SJCRH30 (cell line): Measurements from ENCODE around the gene NXPH3. TPM values are rescaled to one million over a fixed set of nuclear protein-coding genes. Genes with fewer than 3 reads are reported as not detected.
A peak's percentile ranks its signal among the peaks of the same experiment; 100 is the strongest.

ENCODE experiments used
- DNase-seq, 2 experiments: peaks; one replicate each; pipeline ENCODE4 v3.0.0-alpha.2; 2015 to 2020
- H3K27ac ChIP-seq: fragments of 250-450 bp; sonication (Bioruptor Pico); 2 replicates; pipeline ENCODE4 v1.5.1; 2020; ENCODE audit warnings: mild to moderate bottlenecking, moderate library complexity
- H3K27me3 ChIP-seq: fragments of 250-450 bp; sonication (Bioruptor Pico); 2 replicates; pipeline ENCODE4 v1.5.1; 2020; ENCODE audit warnings: mild to moderate bottlenecking, moderate library complexity
- H3K36me3 ChIP-seq: fragments of 250-450 bp; sonication (Bioruptor Pico); 2 replicates; pipeline ENCODE4 v1.5.1; 2020; ENCODE audit warnings: mild to moderate bottlenecking, moderate library complexity
- H3K4me1 ChIP-seq: fragments of 250-450 bp; sonication (Bioruptor Pico); 2 replicates; pipeline ENCODE4 v1.5.1; 2020; ENCODE audit warnings: mild to moderate bottlenecking, moderate library complexity
- H3K4me3 ChIP-seq: fragments of 250-450 bp; sonication (Bioruptor Pico); 2 replicates; pipeline ENCODE4 v1.5.1; 2020; ENCODE audit warnings: mild to moderate bottlenecking, moderate library complexity
- H3K9me3 ChIP-seq: fragments of 250-450 bp; sonication (Bioruptor Pico); replicated peaks from 2 replicates; pipeline ENCODE4 v1.5.1; 2020; ENCODE audit warnings: mild to moderate bottlenecking, moderate library complexity
- total RNA-seq: library from RNA; depleted of rRNA; stranded (reverse); fragments of >200 nt; shearing (Covaris generic); gene quantifications from 2 replicates; pipeline ENCODE4 v1.2.3, GENCODE V29; 2014; rRNA removed

NXPH3 gene
- total RNA-seq: 1.0 and 1.2 TPM in 2 replicates

DNA sequence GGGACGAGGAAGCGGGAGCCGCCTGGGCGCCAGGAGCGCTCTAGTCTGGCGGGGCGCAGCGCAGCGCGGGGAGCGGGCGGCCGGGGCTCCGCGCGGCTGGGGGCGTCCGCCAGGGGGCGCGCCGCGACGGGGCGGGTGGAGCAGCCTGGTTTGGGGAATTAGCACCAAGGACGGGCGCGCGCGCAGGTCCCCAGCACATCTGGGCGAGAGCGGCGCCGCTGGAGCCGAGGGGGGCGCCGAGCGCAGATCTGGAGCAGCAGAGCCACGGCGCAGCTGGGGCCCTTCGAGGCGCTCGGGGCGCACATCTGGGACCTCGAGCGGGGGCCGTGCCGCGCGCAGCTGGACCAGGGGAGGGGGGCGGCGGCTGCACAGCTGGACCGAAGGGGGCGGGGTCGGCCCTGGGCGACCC, at the start of gene NXPH3:
TSS of gene NXPH3 (plus strand) at position 193 of the 409 bp plus-strand sequence. CDS start 349 bp downstream, outside the sequence.
- Histone ChIP-seq H3K9me3 (no peaks in the 10 kb centered on the region), H3K4me3 (peak within 1 kb of the TSS; percentile 59), H3K4me1 (no peaks in the 10 kb centered on the region), H3K27me3 (peaks cover 12% of the 10 kb centered on the region; the same call in 1 of the 2 replicates), H3K36me3 (no peaks in the 10 kb centered on the region), H3K27ac (no peak within 1 kb of the TSS)
- DNase-seq: peak; percentile 65 to 75

DNA sequence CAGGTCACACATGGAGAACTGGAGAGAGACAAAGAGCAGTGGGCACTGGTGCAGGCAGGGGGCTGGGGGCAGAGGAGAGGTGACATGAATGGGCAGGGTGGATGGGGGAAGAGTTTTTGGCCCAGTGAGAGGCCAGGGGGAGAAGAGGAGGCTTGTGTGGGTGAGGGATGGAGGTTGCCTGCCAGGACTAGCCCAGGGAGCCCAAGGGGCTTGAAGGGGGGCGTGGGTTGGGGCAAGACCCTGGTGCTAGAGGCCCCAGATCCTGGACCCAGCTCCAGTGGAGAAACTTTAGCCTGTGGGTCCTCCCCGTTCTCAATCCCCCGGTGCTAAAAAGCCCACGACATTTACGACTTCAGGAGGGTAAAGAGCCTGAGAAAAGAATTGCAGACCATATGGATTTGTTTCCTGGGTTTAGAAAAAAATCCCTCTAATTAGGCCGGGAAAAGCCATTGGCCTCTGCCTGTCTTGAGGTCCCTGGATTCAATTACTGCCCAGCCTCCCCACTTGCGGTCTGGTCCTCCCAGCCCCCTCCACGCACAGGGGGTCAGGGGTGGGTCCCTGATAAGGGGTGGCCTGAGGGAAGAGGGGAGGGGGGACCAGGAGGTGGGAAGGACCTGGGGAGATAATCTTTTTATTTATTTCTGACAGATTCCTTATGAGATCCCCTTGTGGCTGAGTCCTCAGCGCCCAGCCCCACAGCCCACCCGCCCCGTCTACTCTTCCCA, 47.6 kb upstream of the NXPH3 start:
- DNase-seq: peak in 1 of 2 experiments; percentile 30
- Histone ChIP-seq H3K4me3 (no peak overlapping the region), H3K4me1 (peaks cover 28% of the 10 kb centered on the region), H3K9me3 (no peaks in the 10 kb centered on the region), H3K36me3 (no peaks in the 10 kb centered on the region), H3K27me3 (no peaks in the 10 kb centered on the region), H3K27ac (no peak overlapping the region)

DNA sequence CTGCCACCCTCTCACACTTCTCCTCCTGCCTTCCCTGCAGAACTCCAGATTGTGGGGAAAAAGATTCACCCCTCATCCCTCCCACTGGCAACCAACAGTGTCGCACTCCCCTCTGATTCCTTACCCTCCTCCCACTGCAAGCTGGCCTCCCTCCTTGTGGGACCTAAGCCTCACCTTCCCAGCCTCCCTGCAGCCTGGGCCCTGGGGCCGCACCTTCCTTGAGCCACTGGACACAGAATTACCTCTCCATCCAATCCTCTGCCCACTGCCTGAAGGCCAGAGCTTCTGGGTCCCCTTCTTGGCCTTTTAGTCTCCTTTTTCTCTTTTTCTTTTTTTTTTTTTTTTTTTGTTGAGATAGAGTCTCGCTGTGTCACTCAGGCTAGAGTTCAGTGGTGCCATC, 46.7 kb upstream of the NXPH3 start:
- no peak overlapping the region for H3K27ac ChIP-seq
- no peak overlapping the region for H3K4me3 ChIP-seq
- peaks cover 22% of the 10 kb centered on the region for H3K4me1 ChIP-seq
- no peak for DNase-seq
- H3K36me3 ChIP-seq: no peaks in the 10 kb centered on the region
- H3K9me3 ChIP-seq: no peaks in the 10 kb centered on the region
- H3K27me3 ChIP-seq: no peaks in the 10 kb centered on the region

DNA sequence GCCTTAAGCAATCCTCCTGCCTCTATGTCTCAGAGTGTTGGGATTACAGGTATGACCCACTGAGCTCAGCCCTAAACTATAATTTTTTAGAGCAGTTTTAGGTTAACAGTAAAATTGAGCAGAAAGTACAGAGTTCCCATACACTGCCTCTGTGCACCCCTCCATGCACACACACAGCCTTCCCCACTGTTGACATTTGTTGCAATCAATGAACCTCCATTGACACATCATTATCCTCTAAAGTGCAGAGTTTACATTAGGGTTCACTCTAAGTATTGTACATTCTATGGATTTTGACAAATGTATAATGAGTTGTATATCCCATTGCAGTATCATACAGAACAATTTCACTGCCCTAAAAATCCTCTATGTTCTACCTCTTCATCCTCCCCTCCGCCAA, 45.6 kb upstream of the NXPH3 start:
- no peak overlapping the region for H3K27ac ChIP-seq
- no peak overlapping the region for H3K4me3 ChIP-seq
- DNase-seq: no peak
- no peaks in the 10 kb centered on the region for H3K27me3 ChIP-seq
- no peaks in the 10 kb centered on the region for H3K36me3 ChIP-seq
- H3K9me3 ChIP-seq: no peaks in the 10 kb centered on the region
- peaks cover 10% of the 10 kb centered on the region for H3K4me1 ChIP-seq

DNA sequence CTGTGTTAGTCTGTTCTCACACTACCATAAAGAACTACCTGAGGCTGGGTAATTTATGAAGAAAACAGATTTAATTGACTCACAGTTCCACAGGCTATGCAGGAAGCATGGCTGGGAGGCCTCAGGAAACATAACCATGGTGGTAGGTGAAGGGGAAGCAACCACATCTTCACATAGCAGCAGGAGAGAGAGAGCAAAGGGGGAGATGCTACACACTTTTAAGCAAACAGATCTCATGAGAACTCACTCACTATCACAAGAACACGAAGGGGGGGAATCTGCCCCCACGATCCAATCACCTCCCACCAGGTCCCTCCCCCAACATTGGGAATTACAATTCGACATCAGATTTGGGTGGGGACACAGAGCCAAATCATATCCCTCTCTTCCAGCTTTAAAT, 31.8 kb upstream of the NXPH3 start:
- Histone ChIP-seq H3K9me3 (no peaks in the 10 kb centered on the region; the same call in 1 of the 2 replicates), H3K27ac (no peak overlapping the region), H3K4me3 (no peak overlapping the region), H3K4me1 (peaks cover 43% of the 10 kb centered on the region), H3K36me3 (no peaks in the 10 kb centered on the region), H3K27me3 (no peaks in the 10 kb centered on the region)
- DNase-seq: no peak

DNA sequence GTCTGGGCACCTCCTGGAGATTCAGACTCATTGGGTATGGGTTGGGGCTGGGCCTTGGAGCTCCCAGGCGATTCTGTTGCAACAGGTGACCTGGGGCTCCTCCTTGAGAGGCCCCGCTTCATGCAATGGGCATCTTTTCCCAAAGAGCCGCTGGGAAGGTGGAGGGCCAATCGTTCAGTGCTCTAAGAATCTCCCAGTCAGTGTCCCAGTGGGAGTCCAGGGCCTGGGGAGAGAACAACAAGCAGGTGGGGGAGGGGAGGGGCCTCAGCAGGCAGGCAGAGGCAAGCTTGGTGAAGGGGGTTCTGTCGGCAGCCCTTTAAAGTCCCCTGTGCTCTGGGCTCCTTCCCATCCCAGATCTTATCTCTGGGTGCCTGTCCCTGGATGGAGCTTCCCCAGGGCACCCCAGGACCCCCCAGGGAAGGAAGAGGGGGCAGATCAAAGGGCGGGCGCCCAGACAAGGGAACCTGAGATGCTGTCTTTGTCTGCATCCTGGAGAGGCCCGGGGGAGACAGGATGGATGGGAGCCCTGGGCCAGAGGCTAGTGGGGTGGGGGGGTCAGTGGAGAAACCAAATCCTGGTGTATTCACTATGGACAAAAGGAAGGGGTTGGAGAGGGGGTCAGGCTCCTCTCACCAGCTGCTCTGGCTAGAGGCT, 30.5 kb upstream of the NXPH3 start:
- Histone ChIP-seq H3K27me3 (no peaks in the 10 kb centered on the region), H3K9me3 (no peaks in the 10 kb centered on the region; the same call in 1 of the 2 replicates), H3K4me1 (peaks cover 47% of the 10 kb centered on the region), H3K36me3 (no peaks in the 10 kb centered on the region), H3K4me3 (no peak overlapping the region; the same call in 1 of the 2 replicates), H3K27ac (peak overlapping the region; percentile 74)
- peak; percentile 48 to 56 for DNase-seq

DNA sequence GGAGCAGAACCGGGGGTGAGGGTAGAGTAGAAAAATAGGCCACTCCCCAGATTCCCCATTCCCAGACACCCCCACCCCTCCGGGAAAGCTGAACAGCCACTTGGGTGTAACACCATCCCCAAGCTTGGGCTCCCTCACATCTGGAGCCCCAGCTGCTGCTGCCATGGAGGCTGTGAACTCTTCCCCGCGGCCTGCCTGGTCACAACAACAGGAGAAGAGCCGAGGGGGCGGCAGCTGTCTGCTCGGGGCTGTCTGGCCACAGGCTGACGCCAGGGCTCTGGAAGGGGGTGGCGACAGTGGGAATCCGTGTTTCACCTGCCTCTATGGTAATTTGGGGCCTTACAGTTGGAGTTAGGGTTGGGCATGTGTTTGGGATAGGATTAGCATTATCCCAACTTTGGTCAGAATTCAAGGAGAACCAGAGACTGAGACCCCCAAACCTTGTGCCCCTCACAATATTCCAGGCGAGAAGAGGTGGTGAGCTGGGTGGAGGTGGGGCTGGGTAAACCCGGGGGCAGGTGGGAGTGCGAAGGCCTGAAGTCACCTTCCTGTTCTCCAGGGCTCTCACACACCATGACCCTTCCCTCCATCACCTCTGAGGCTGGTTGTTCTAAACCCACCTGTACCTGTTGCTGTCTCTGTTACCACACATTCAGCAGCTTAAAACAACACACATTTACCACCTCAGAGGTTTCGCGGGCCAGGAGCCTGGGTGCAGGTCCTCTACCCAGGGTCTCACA, 29.7 kb upstream of the NXPH3 start:
- Histone ChIP-seq H3K9me3 (no peaks in the 10 kb centered on the region; the same call in 1 of the 2 replicates), H3K36me3 (no peaks in the 10 kb centered on the region), H3K27ac (peak overlapping the region; percentile 74), H3K4me3 (no peak overlapping the region; the same call in 1 of the 2 replicates), H3K4me1 (peaks cover 53% of the 10 kb centered on the region), H3K27me3 (no peaks in the 10 kb centered on the region)
- DNase-seq: peak; percentile 90 to 93

DNA sequence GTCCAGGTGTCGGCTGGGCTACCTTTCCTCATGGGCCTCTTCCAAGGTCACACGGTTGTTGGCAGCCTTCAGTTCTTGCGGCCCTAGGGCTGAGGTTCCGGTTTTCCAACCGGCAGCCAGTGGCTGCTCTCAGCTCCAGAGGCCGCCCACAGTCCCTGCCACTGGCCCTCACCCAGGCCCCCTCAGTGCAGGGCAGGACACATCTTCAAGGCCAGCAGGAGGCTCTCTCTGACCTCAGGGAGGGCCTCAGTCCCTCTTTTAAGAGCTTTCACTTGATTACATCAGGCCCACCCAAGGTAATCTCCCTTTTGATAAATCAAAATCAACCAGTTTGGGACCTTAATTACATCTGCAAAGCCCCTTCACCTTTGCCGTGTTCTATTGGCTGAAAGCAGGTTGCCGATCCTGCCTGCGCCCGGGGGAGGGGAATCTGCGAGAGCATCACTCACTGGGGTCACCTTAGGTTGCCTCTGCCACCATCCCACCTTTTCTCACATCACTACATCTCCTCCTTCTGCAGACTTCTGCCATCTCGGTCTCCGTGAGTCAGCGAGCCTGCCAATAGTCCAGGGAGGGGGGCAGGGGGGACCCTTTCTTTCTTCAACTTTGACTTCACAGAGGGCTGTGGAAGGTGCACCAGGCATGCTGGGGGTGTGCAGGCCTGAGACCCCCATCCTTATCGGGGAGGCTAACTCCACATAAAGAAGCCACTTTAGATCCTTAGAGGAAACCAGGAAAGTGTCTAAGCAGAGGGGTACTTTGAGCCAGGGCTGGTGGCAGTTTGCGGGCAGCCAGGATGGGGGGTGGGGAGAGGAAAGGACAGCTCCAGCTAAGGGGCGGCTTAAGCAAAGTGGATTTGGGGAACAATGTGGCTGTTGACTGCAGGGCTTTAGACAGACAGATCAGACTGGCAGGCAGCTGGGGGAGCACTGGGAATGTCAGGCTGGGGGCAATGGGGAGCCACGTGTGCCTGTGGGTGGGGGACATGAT, 28.8 kb upstream of the NXPH3 start:
- Histone ChIP-seq H3K36me3 (no peaks in the 10 kb centered on the region), H3K27ac (peak overlapping the region; percentile 74), H3K4me3 (no peak overlapping the region), H3K27me3 (no peaks in the 10 kb centered on the region), H3K9me3 (no peaks in the 10 kb centered on the region), H3K4me1 (peaks cover 61% of the 10 kb centered on the region)
- DNase-seq: peak; percentile 69 to 73

DNA sequence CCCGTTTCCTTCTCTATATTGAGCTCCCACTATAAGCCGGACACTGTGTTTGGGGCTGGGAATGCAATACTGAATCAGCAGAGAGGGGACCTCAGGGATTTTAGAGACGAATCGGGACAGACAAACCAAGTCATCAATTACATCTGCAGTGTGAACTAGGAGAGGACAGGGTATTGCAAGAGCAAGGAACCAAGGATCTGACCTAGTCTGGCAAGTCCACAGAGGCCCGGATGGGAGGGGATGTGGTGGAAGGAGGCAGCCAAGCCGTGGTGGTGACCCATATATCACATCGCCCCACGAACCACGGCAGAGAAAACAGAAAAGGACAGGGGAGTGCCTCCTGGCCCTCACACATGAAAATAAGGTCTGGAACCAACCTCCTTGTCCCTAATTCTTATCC, 28.1 kb upstream of the NXPH3 start:
- Histone ChIP-seq H3K9me3 (no peaks in the 10 kb centered on the region), H3K36me3 (no peaks in the 10 kb centered on the region), H3K4me1 (peaks cover 68% of the 10 kb centered on the region), H3K27me3 (no peaks in the 10 kb centered on the region), H3K4me3 (no peak overlapping the region), H3K27ac (peak overlapping the region; percentile 74)
- DNase-seq: peak in 1 of 2 experiments; percentile 39

DNA sequence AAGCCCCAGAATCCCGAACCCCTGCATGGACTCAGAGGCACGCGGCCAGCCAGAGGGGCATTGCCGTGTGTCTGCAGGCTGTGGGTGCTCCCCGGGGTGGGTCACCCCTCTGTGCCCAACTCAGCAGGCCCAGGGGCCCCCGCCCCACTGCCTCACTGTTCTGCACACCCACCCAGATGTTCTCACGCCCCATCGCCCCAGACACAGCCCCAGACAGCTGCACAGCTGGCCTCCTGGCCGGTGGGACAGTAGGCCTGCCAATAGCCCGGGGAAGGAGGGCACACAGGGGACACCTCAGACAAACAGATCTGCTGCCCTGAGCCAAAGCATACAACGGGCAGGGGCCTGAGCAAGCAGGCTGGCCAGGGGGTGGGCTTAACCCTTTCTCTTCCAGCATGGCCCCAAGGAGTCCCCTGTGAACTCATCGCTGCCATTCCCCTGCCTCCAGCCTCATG, 27.6 kb upstream of the NXPH3 start:
- peaks cover 74% of the 10 kb centered on the region for H3K4me1 ChIP-seq
- no peaks in the 10 kb centered on the region for H3K9me3 ChIP-seq
- peak overlapping the region; percentile 74 for H3K27ac ChIP-seq
- no peaks in the 10 kb centered on the region for H3K27me3 ChIP-seq
- H3K36me3 ChIP-seq: no peaks in the 10 kb centered on the region
- peak; percentile 53 to 59 for DNase-seq
- no peak overlapping the region for H3K4me3 ChIP-seq

DNA sequence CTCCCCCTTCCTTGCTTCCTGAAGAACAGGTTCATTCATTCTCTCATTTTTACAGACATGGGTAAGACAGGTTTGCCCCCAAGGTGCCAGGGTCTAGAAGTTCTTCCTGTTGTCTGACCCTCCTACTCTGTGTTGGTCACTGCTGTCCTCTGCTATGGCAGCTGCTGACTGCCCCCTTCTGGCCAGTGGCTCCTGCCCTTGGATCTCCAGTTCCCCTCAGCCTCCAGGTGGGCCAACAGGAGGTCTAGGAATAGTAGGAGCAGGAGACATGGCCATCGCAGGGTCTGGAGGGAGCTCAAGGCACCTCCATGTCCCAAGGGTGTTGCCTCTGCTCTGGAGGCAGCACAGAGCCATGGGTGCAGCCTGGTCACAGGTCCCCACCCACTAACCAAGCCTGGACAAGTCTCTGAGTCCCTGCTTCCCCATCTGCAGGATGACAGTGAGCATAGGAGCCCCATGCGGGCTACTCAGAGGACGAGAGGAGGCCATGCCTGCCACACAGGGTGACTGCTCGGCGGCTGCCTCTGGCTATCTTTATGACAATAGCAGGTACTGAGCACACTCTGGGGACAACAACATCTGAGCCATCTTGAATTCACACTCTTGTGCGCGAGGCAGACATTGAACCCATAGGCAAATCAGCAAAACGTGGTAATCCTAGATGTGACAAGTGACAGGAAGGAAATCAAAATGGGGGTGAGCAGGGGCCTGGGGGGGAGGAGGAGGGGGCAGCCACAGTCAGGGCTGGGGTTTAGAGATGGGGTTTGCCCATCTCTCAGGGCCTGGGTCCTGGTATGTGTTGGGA, 27.0 kb upstream of the NXPH3 start:
- H3K36me3 ChIP-seq: no peaks in the 10 kb centered on the region
- peak; percentile 67 to 78 for DNase-seq
- peaks cover 80% of the 10 kb centered on the region for H3K4me1 ChIP-seq
- H3K4me3 ChIP-seq: no peak overlapping the region
- H3K27ac ChIP-seq: peak overlapping the region; percentile 74
- no peaks in the 10 kb centered on the region for H3K9me3 ChIP-seq
- H3K27me3 ChIP-seq: no peaks in the 10 kb centered on the region

DNA sequence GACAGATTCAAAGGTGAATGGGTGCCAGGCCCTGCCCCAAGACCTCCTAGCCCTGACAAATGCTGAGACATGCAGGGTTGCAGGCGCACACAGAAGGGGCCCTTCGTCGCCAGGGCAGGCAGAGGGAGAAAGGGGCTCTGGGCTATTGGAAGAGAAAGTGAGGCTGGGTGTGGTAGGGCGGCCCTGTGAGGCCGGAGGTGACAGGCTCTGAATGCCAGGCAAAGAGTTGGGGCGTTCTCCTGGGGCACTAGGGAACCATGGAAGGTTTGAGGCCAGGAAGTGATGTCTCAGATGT, 26.4 kb upstream of the NXPH3 start:
- H3K27ac ChIP-seq: no peak overlapping the region
- DNase-seq: no peak
- H3K4me1 ChIP-seq: peaks cover 85% of the 10 kb centered on the region
- H3K27me3 ChIP-seq: no peaks in the 10 kb centered on the region
- no peaks in the 10 kb centered on the region for H3K9me3 ChIP-seq
- no peaks in the 10 kb centered on the region for H3K36me3 ChIP-seq
- no peak overlapping the region for H3K4me3 ChIP-seq
